Amniotic stem cell (primary cell): Measurements from ENCODE around the gene ZNG1F.
"Not testable (repeated sequence)": the region's sequence is repeated elsewhere in the genome, so short reads cannot be mapped to it uniquely, and the experiment has no call there.

Experiments used
- DNase-seq: peaks from one replicate; lab custom pipeline; 2025; lab: John Stamatoyannopoulos, UW

ZNG1F gene

GRCh38 chr9:41086215-41086614 lies 102.9 kb downstream of the ZNG1F start:
- DNase-seq: not testable (repeated sequence)

GRCh38 chr9:41082358-41082757 lies 106.8 kb downstream of the ZNG1F start:
- DNase-seq: not testable (repeated sequence)
